Effector CD4-positive, alpha-beta T cell (primary cell): Measurements from ENCODE around the gene DTD1.

ENCODE experiments used
- DNase-seq: peaks from one replicate; pipeline ENCODE4 v3.0.0-alpha.2; 2020

DTD1 gene

GRCh38 chr20:18663932-18664331, 76.1 kb downstream of the DTD1 start:
- DNase-seq = no peak

- DNase-seq = no peak
Measured at GRCh38 chr20:18665135-18665534, 77.3 kb downstream of the DTD1 start.

GRCh38 chr20:18666803-18667415, 79.1 kb downstream of the DTD1 start:
- DNase-seq = no peak

- DNase-seq = no peak
Measured at GRCh38 chr20:18669241-18670019, 81.6 kb downstream of the DTD1 start.

- DNase-seq = no peak
Measured at GRCh38 chr20:18671203-18671710, 83.4 kb downstream of the DTD1 start.

- DNase-seq = no peak
Measured at GRCh38 chr20:18672834-18673233, 85.0 kb downstream of the DTD1 start.

GRCh38 chr20:18676396-18676795, 88.5 kb downstream of the DTD1 start:
- DNase-seq = no peak

- DNase-seq = no peak
Measured at GRCh38 chr20:18677126-18677525, 89.3 kb downstream of the DTD1 start.

- no peak for DNase-seq
Measured at GRCh38 chr20:18678549-18679419, 90.9 kb downstream of the DTD1 start.

- DNase-seq = no peak
Measured at GRCh38 chr20:18683839-18684238, 96.0 kb downstream of the DTD1 start.

GRCh38 chr20:18684775-18685174, 96.9 kb downstream of the DTD1 start:
- no peak for DNase-seq

GRCh38 chr20:18685406-18685805, 97.6 kb downstream of the DTD1 start:
- no peak for DNase-seq

- DNase-seq = no peak
Measured at GRCh38 chr20:18686696-18687095, 98.8 kb downstream of the DTD1 start.

GRCh38 chr20:18688676-18689075, 100.8 kb downstream of the DTD1 start:
- no peak for DNase-seq

- DNase-seq = no peak
Measured at GRCh38 chr20:18689557-18689956, 101.7 kb downstream of the DTD1 start.

GRCh38 chr20:18692447-18692846, 104.6 kb downstream of the DTD1 start:
- no peak for DNase-seq

GRCh38 chr20:18694071-18694470, 106.2 kb downstream of the DTD1 start:
- no peak for DNase-seq

GRCh38 chr20:18695175-18695574, 107.3 kb downstream of the DTD1 start:
- no peak for DNase-seq

- no peak for DNase-seq
Measured at GRCh38 chr20:18698735-18699380, 111.0 kb downstream of the DTD1 start.

GRCh38 chr20:18701969-18702368, 114.1 kb downstream of the DTD1 start:
- no peak for DNase-seq

GRCh38 chr20:18702736-18703135, 114.9 kb downstream of the DTD1 start:
- DNase-seq = no peak

- no peak for DNase-seq
Measured at GRCh38 chr20:18705490-18705889, 117.6 kb downstream of the DTD1 start.

- no peak for DNase-seq
Measured at GRCh38 chr20:18705910-18706309, 118.1 kb downstream of the DTD1 start.
